ENCODE results near the gene ATXN7L1. TPM values are rescaled to one million over a fixed set of nuclear protein-coding genes. Genes with fewer than 3 reads are reported as not detected.

Gene ATXN7L1
- total and polyA plus RNA-seq, 2 donors (not counting 1 experiment from before 2014, with no cell fraction given) = 7.1 to 40.6 TPM

DNA sequence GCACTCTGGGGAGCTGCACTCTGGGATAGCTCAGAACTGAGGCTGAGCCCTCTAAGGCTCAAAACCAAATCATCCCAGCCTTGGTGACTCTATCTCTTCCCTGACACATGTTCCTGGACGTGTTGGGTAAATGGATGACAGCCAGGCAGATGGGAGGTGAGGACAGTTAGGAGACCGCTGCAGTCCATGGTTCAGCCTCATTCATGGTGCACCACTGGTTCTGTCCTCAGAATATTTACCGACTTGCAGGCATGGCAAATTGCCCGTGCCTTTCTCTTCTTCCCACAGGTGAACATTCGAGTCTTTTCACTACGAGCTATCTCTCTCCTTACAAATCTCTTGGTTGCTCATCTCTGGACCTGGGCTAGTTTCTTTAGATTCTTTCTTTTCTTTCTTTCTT is 214.8 kb downstream of the ATXN7L1 start:
- intact Hi-C loops (cut with micrococcal nuclease) = no loop called here
- Histone ChIP-seq H3K4me2 (replicated peaks; ENCODE audit: low read depth, low read length, poor library complexity, severe bottlenecking) (no peak overlapping the region), H2AFZ (ENCODE audit: insufficient read depth, low read depth, low read length, poor library complexity, severe bottlenecking) (no peak overlapping the region), H3K9ac (ENCODE audit: low read length) (no peak overlapping the region), H3K9me3 (ENCODE audit: control extremely low read depth in 1 of 3, control insufficient read depth in 2 of 3, insufficient read depth in 1 of 3, low read length in 2 of 3) (peaks cover 0 to 3% (median 0%) of the 10 kb centered on the region in 3 donors), H3K4me1 (ENCODE audit: control insufficient read depth in 2 of 2, insufficient read depth in 2 of 2, low read length in 2 of 2) (no peaks in the 10 kb centered on the region), H3K27ac (ENCODE audit: low read length in 2 of 2) (no peak overlapping the region), H3K4me3 (ENCODE audit: control extremely low read depth in 1 of 5, extremely low read depth in 1 of 5, insufficient read depth in 1 of 5, low read depth in 2 of 5, low read length in 4 of 5) (no peak overlapping the region), H3K79me2 (ENCODE audit: control insufficient read depth, insufficient read depth, low read length) (peaks cover 9% of the 10 kb centered on the region), H3K36me3 (replicated peaks in 1 of 2; ENCODE audit: control extremely low read depth in 1 of 2, control insufficient read depth in 1 of 2, extremely low read depth in 1 of 2, insufficient read depth in 2 of 2, low read length in 1 of 2) (peaks cover 14 to 57% of the 10 kb centered on the region in 2 experiments), H3K27me3 (replicated peaks in 1 of 4; ENCODE audit: control extremely low read depth in 1 of 4, control insufficient read depth in 3 of 4, insufficient read depth in 4 of 4, low read length in 3 of 4) (no peaks in the 10 kb centered on the region), H4K20me1 (ENCODE audit: control insufficient read depth, insufficient read depth, low read length, poor library complexity, severe bottlenecking) (peaks cover 14% of the 10 kb centered on the region)
- ChIA-PET POLR2A (no interaction called here), CTCF (interaction anchor here (0.6 to 18.4 kb wide), 3 partner anchors 13 to 381 kb away, joined by 3 to 216 read pairs (median 4); no protein-coding TSS in a partner anchor)
- peaks cover 4% of the 10 kb centered on the region for H3K4me1 Mint-ChIP-seq
- DNase-seq = no peak
- no peak overlapping the region for H3K4me3 Mint-ChIP-seq
- TF ChIP-seq EZH2 (IDR thresholded peaks at IDR 0.05; ENCODE audit: borderline replicate concordance, insufficient read depth, low read depth, low read length, poor library complexity, severe bottlenecking) = no peak
- TF ChIP-seq, protein P1, sequence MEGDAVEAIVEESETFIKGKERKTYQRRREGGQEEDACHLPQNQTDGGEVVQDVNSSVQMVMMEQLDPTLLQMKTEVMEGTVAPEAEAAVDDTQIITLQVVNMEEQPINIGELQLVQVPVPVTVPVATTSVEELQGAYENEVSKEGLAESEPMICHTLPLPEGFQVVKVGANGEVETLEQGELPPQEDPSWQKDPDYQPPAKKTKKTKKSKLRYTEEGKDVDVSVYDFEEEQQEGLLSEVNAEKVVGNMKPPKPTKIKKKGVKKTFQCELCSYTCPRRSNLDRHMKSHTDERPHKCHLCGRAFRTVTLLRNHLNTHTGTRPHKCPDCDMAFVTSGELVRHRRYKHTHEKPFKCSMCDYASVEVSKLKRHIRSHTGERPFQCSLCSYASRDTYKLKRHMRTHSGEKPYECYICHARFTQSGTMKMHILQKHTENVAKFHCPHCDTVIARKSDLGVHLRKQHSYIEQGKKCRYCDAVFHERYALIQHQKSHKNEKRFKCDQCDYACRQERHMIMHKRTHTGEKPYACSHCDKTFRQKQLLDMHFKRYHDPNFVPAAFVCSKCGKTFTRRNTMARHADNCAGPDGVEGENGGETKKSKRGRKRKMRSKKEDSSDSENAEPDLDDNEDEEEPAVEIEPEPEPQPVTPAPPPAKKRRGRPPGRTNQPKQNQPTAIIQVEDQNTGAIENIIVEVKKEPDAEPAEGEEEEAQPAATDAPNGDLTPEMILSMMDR (IDR thresholded peaks at IDR 0.05) = no peak
- 98% methylated on average over 6 of the region's 6 CpGs for WGBS (ENCODE audit: insufficient coverage)
- no peaks in the 10 kb centered on the region for H3K9me3 Mint-ChIP-seq (ENCODE audit: insufficient read depth)
- no peaks in the 10 kb centered on the region for H3K27me3 Mint-ChIP-seq
- no peak overlapping the region for H3K27ac Mint-ChIP-seq
- no peak for ATAC-seq (ENCODE audit: low read depth)

DNA sequence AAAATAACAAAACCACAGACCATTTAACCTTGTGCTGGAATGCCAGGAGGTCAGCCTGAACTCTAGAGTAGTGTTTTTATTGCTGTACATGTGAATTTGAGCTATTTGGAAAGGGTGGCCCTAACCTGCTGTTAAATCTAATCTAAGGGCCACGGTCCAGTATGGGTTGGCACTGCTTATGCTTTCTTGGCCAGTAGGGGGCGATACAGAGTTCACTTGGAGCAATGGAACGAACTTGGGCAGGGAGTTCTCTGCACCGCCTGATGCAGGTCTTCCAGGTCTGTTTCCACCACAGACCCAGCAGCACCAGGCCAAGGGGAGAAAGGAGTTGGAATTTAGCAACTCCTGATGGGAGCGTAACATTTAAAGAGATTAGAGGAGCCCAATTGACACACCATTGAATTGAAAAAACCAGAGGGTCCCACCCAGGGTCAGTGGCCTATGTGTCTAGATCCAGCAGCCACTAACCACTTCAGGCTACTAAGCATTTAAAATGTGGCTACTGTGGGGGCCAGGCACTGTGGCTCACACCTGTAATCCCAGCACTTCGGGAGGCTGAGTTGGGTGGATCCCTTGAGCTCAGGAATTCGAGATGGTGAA is 219.4 kb downstream of the ATXN7L1 start:
- CTCF ChIA-PET = interaction anchor here (0.6 to 18.4 kb wide), 52 partner anchors 8 to 850 kb away, joined by 3 to 216 read pairs (median 4); no protein-coding TSS in a partner anchor
- no peaks in the 10 kb centered on the region for H3K27me3 ChIP-seq (replicated peaks in 1 of 4; ENCODE audit: control extremely low read depth in 1 of 4, control insufficient read depth in 3 of 4, insufficient read depth in 4 of 4, low read length in 3 of 4)
- peaks cover 0 to 3% (median 0%) of the 10 kb centered on the region in 3 donors for H3K9me3 ChIP-seq (ENCODE audit: control extremely low read depth in 1 of 3, control insufficient read depth in 2 of 3, insufficient read depth in 1 of 3, low read length in 2 of 3)
- Mint-ChIP-seq H3K27me3 (no peaks in the 10 kb centered on the region), H3K27ac (no peak overlapping the region), H3K9me3 (ENCODE audit: insufficient read depth) (no peaks in the 10 kb centered on the region), H3K4me1 (peaks cover 4% of the 10 kb centered on the region), H3K4me3 (no peak overlapping the region)
- no peaks in the 10 kb centered on the region for H3K4me1 ChIP-seq (ENCODE audit: control insufficient read depth in 2 of 2, insufficient read depth in 2 of 2, low read length in 2 of 2)
- no peak overlapping the region for H3K4me2 ChIP-seq (replicated peaks; ENCODE audit: low read depth, low read length, poor library complexity, severe bottlenecking)
- H4K20me1 ChIP-seq (ENCODE audit: control insufficient read depth, insufficient read depth, low read length, poor library complexity, severe bottlenecking) = peaks cover 19% of the 10 kb centered on the region
- DNase-seq (peak; percentile 75), ATAC-seq (ENCODE audit: low read depth) (peak; percentile 80)
- POLR2A ChIA-PET = no interaction called here
- H2AFZ ChIP-seq (ENCODE audit: insufficient read depth, low read depth, low read length, poor library complexity, severe bottlenecking) = no peak overlapping the region
- H3K4me3 ChIP-seq (ENCODE audit: control extremely low read depth in 1 of 5, extremely low read depth in 1 of 5, insufficient read depth in 1 of 5, low read depth in 2 of 5, low read length in 4 of 5) = no peak overlapping the region
- intact Hi-C loops (cut with micrococcal nuclease) = loop anchor here (1.0 to 2.0 kb wide), 5 partner anchors 34 to 385 kb away; partner anchors contain the start of gene ATXN7L1
- no peak overlapping the region for H3K9ac ChIP-seq (ENCODE audit: low read length)
- 67% methylated on average over 3 of the region's 7 CpGs for WGBS (ENCODE audit: insufficient coverage)
- H3K27ac ChIP-seq (ENCODE audit: low read length in 2 of 2) = no peak overlapping the region
- TF ChIP-seq EZH2 (IDR thresholded peaks at IDR 0.05; ENCODE audit: borderline replicate concordance, insufficient read depth, low read depth, low read length, poor library complexity, severe bottlenecking) = no peak
- TF ChIP-seq, protein P1 (IDR thresholded peaks at IDR 0.05) = peak; percentile 83
- peaks cover 28% of the 10 kb centered on the region for H3K79me2 ChIP-seq (ENCODE audit: control insufficient read depth, insufficient read depth, low read length)
- peaks cover 7 to 58% of the 10 kb centered on the region in 2 experiments for H3K36me3 ChIP-seq (replicated peaks in 1 of 2; ENCODE audit: control extremely low read depth in 1 of 2, control insufficient read depth in 1 of 2, extremely low read depth in 1 of 2, insufficient read depth in 2 of 2, low read length in 1 of 2)
